Measurements from ENCODE around the gene RLN3.
"Not testable (repeated sequence)": the region's sequence is repeated elsewhere in the genome, so short reads cannot be mapped to it uniquely, and the experiment has no call there.

Gene RLN3

GRCh38 chr19:14050512-14050911, 22.6 kb downstream of the RLN3 start:
- no peak for DNase-seq
- intact Hi-C loops (cut with DNase I), result no loop called here

DNA sequence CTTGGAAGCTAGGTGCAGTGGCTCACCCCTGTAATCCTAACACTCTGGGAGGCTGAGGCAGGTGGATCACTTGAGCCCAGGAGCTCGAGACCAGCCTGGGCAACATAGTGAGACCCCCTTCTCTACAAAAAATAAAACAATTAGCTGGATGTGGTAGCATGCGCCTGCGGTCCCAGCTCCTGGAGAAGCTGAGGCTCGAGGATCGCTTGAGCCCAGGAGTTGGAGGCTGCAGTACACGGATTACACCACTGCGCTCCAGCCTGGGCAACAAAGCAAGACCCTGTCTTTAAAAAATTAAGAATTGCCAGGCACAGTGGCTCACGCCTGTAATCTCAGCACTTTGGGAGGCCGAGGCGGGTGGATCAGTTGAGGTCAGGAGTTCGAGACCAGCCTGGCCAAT, 23.0 kb downstream of the RLN3 start:
- intact Hi-C loops (cut with DNase I); DNase-seq: not testable (repeated sequence)

DNA sequence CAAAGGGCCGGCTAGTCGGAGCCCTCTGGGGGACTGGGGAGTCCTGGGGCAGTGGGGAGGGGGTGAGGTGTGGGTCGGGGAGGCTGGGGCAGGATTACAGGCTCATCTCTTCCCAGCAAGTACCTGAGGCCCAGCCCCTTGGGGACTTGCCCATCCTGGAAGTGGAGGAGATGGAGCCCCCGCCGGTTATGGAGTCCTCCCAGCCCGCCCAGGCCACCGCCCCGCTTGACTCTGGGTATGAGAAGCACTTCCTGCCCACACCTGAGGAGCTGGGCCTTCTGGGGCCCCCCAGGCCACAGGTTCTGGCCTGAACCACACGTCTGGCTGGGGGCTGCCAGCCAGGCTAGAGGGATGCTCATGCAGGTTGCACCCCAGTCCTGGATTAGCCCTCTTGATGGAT, 24.0 kb downstream of the RLN3 start:
- no peak for DNase-seq
- intact Hi-C loops (cut with DNase I), result no loop called here

GRCh38 chr19:14052470-14052869, 24.5 kb downstream of the RLN3 start:
- intact Hi-C loops (cut with DNase I), result no loop called here
- no peak for DNase-seq

GRCh38 chr19:14053032-14053431, 25.1 kb downstream of the RLN3 start:
- intact Hi-C loops (cut with DNase I), result no loop called here
- DNase-seq, result no peak

GRCh38 chr19:14053500-14053899, 25.6 kb downstream of the RLN3 start:
- no peak for DNase-seq
- intact Hi-C loops (cut with DNase I), result no loop called here

- intact Hi-C loops (cut with DNase I), result no loop called here
These were observed 26.2 kb downstream of the RLN3 start for GRCh38 chr19:14054099-14054498.

GRCh38 chr19:14054721-14055120, 26.8 kb downstream of the RLN3 start:
- no peak for DNase-seq
- intact Hi-C loops (cut with DNase I), result no loop called here

More at GRCh38 chr19:14054099-14054498, 26.2 kb downstream of the RLN3 start:
- no peak for DNase-seq

- intact Hi-C loops (cut with DNase I), result no loop called here
- DNase-seq, result no peak
These were observed 27.4 kb downstream of the RLN3 start for GRCh38 chr19:14055396-14055795.

DNA sequence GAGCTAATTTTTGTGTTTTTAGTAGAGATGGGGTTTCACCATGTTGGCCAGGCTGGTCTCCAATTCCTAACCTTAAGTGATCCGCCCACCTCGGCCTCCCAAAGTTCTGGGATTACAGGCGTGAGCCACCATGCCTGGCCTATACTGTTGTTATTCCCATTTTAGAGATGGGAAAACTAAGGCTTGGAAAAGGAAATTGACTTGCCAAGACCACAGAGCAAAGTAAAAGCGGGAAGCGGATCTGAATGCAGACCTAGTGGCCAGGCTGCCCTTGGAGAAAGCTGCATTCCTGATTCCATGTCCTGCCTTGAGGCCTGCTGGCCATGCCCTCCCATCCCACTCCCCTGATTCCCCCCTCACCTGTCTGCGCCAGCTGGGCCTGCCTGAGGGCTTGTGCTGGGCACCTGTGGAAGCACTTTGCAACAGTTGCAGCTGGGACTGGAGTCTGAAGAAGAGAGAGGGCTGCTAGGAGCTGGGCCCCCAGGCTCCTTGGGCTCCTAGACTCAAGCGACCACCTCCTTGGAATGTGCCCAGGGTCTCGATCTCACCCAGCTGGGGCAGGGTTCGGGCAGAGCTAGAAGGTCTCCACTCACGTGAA, 28.2 kb downstream of the RLN3 start:
- DNase-seq, result no peak
- intact Hi-C loops (cut with DNase I), result no loop called here

GRCh38 chr19:14056741-14057356, 28.9 kb downstream of the RLN3 start:
- intact Hi-C loops (cut with DNase I), result no loop called here
- DNase-seq, result no peak

DNA sequence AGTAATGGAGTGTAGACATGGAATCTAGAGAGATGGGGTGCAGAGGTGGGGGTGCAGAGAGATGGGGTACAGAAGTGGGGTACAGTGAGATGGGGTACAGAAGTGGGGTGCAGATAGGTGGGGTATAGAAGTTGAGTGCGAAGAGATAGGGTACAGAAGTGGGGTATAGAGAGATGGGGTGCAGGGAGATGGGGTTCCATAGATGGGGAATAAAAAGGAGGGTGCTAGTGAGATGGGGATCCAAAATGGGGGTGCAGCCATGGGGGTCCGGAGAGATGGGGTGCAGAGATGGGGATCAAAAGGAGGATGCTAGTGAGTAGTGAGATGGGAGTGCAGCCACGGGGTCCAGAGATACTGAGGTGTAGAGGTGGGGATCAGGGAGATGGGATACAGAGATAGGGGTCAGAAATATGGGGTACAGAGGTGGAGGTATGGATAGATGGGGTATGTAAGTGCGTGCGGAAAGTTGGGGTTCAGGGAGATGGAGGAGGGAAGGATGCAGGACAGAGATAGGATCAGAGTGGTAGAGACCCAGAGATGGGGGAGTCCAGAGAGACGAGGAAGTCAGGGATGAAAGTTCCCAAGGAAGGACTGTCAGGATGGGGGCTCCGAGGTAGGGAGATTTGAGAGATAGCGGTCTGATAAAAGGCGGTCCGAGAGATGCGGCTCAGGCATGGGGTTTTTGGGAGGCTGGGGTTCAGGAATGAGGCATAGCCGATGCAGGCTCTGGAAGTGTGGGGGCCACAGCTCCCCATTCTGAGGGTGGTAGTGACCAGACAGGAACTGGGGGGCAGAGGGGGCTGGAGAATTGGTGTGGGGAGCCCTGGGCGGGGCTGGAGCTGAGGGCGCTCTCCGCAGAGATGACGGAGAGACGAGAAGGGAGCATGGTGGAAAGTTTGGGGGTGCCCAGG, 30.5 kb downstream of the RLN3 start:
- intact Hi-C loops (cut with DNase I), result no loop called here

DNA sequence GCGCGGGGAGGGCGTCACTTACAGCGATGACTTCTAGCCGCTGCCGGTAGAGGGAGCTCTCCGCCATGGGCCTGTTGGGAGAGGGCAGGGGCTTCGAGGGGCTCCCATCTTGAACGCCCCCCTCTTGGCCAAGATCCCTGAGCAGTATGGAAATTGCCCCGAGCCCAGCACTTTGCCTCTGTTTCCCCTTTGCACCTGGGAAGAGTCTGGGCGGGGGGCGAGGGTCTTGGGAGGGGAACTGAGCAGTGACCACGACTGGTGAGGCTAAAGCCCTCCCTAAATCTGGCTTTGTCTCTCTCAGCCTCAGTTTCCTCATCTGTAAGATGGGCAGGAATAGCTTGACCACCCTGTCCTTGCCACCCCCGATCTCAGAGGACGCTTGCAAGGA, 31.1 kb downstream of the RLN3 start:
- intact Hi-C loops (cut with DNase I), result no loop called here
- no peak for DNase-seq

More for the DNA sequence above, 30.5 kb downstream of the RLN3 start:
- no peak for DNase-seq

DNA sequence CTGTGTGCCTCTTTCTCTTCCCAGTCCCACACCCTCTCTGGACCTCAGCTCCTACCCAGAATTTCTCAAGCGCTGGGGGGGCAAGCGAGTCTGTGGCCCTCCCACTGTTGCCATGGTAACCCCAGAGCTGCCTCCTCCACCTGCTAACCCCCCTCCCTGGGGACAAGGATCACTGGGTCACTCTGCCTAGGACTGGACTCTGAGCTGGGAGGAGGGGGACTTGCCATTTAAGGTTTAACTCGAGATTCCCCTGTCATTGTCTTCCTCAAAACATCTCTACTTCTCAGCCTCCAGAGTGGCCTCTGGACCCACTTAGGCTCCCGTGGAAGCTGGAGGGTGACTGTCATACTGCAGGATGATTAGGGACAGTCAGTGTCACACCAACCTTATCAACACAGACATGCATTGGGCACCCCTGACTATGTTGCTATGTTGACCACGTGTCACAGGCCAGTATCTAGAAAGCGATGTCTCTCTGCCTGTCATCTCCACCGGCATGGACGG, 31.8 kb downstream of the RLN3 start:
- no peak for DNase-seq
- intact Hi-C loops (cut with DNase I), result no loop called here

DNA sequence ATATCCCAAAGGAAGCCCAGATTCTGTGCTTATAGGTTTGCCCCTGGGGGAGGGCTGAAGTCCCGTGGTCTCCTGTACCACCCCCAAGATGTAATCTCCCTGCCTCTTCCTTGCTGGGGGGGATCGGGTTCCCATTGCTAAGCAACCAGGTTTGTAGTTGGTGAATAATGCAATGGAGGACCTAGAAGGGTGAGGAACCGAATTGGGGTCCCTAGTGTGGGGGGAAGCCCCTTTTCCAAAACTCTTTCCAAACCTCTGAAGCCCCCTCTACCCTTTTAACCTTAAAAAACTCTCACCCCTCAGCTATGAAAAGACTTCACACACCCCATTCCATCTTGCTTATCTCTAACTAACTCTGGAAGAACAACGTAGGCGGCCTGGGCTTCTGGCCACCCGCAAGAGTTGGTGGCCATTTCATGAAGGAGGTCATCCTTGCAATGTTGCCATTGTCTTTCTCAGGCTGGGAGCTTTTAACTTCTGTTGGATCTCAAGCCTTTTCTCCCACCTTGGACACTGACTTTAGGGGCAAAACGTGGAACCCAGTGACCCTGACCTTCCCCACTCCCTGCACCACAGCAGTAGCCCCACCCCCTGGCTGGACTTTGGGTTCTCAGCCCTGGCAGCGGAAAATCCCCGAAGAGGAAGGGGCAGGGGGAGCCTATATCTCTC, 33.3 kb downstream of the RLN3 start:
- intact Hi-C loops (cut with DNase I), result no loop called here

DNA sequence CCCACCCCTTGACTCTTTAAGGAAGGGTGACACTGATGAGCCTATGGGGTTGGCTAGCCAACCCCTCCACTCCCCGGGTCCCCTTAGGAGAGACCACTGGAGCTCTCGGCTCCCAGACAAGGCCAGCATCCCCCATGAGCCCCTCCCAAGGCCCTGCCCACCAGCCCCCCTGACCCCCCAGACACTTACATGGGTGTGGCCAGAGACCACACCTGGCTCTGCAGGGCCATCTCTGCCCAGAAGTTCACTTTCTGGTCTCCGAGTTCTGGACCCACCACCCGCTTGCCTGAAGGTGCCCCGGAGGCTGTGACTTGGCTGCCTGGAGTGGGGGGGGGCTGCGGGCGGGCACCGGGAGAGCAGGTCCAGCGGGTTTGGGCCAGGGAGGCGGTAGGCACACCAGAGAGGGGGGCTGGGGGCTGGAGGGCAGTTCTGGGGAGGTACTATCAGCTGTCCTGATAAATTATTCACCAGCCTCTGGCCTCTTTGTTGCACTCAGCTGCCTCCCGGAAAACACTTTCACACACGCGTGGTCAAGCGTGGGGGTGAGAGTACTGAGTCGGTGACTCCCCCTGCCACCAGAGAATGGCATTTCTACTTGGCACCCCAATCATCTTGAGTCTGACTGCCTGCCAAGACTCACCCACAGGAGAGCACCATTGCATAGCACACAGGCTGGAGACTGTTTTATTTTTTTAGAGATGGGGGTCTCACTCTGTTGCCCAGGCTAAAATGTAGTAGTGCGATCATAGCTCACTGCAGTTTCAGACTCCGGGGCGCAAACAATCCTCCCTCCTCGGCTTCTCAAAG, 34.0 kb downstream of the RLN3 start, which contains the start of gene PALM3:
PALM3 (minus strand) TSS at position 326 of the 807 bp plus-strand sequence; CDS start at position 230, 96 bp downstream.
- intact Hi-C loops (cut with DNase I), result no loop called here
- DNase-seq, result no peak

More for the DNA sequence above, 33.3 kb downstream of the RLN3 start:
- no peak for DNase-seq

- no peak for DNase-seq
- intact Hi-C loops (cut with DNase I), result no loop called here
These were observed 34.6 kb downstream of the RLN3 start for GRCh38 chr19:14062558-14062855.

DNA sequence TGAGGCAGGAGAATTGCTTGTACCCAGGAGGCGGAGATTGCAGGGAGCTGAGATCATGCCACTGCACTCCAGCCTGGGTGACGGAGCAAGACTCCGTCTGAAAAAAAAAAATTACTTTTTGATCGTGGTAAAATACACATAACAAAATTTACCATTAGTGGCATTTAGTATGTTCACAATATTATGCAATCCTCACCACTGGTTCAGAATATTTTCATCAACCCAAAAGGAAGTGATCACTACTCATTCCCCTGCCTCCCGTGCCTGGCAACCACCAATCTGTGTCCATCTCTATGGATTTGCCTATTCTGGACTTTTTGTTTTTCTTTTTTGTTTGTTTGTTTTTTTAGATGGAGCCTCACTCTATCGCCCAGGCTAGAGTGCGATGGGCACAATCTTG, 35.2 kb downstream of the RLN3 start:
- intact Hi-C loops (cut with DNase I), result no loop called here
- DNase-seq, result no peak

DNA sequence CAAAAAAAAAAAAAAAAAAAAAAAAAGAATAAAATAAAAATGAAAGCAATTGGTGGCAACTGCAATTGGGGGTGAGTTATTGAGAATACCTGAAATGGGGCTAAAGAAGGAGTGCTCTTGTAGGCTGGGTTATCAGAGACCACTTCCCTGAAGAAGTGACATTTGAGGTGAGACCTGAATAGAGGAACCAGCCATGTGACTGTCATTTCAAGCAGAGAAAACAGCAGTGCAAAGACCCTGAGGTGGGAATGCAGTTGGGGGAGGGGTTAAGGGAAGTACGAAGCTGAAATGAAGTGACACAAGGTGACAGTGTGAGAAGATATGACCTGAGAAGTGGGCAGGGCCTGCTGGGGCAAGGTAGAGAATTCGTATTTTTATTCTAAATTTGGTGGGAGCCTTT, 38.2 kb downstream of the RLN3 start:
- intact Hi-C loops (cut with DNase I), result no loop called here
- no peak for DNase-seq
